HG03460 (cell line): Measurements from ENCODE around the gene NKG7.
A peak's percentile ranks its signal among the peaks of the same experiment; 100 is the strongest.
"Not testable (repeated sequence)": the region's sequence is repeated elsewhere in the genome, so short reads cannot be mapped to it uniquely, and the experiment has no call there.

ENCODE experiments used
- ATAC-seq: cut with Tn5 transposase; IDR thresholded peaks from one replicate; pipeline ENCODE4 v1.9.1; 2021; ENCODE audit not compliant: unreplicated experiment

NKG7 gene, protein sequence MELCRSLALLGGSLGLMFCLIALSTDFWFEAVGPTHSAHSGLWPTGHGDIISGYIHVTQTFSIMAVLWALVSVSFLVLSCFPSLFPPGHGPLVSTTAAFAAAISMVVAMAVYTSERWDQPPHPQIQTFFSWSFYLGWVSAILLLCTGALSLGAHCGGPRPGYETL

DNA sequence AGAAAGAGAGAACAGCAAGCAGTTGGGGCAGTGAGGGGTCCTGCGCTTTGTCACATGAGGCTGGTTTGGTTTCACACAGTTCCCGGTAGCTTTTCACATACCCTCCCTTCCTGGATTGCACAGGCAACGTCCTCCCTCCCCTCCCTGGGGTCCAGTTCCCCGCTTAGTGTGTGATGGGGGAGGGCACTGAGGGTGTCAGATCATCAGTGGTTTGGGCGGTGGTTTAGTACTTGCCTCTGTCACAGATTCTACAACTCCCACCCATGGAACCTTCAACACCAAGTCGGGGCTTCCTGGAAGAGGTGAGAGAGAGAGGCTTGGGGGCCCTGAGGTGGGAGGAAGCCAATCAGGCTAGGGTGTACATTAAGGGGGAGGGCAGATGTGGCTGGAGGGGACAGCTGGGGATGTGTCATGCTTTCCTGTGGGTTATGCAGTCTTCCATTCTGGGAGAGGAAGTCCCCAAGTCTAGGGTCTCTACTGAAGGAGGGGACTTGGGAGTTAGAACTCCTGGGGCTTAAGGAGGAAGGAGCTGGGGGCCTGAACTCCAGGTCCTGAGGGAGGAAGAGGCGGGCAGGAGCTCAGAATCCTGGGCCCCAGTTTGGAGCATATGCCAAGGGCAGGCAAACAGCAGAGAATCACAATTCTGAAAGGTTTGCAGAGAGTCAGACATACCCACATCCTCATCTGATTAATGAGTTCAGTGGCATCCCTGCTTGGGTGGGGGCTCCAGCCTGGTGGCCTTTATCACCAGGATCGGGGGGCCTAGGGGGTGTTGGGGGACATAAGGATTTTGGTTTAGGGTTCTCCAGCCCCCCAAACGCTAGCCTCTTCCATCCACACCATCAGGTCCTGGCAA is at the start of gene NKG7:
Gene NKG7, minus strand, starts transcription at position 6 of the 856 bp plus-strand sequence. CDS start 119 bp downstream, outside the sequence.
- ATAC-seq = peak; percentile 52

DNA sequence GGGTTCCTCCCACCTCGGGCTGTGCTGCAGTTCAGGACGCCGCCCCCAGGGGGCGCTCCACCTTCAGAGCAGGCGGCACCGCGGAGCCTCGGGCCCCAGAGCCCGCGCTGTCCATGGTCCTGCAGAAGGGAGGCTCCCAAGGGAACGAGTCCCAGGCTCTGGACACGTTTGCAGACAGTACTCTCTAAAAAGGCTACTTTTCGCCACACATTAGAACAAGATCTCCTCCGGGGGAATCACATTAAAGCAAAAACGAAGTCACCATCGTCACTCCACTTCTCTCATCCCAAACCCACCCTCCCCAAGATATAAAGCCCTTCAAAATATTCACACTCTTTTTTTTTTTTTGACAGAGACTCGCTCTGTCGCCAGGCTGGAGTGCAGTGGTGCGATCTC is 49.6 kb upstream of the NKG7 start:
- no peak for ATAC-seq

DNA sequence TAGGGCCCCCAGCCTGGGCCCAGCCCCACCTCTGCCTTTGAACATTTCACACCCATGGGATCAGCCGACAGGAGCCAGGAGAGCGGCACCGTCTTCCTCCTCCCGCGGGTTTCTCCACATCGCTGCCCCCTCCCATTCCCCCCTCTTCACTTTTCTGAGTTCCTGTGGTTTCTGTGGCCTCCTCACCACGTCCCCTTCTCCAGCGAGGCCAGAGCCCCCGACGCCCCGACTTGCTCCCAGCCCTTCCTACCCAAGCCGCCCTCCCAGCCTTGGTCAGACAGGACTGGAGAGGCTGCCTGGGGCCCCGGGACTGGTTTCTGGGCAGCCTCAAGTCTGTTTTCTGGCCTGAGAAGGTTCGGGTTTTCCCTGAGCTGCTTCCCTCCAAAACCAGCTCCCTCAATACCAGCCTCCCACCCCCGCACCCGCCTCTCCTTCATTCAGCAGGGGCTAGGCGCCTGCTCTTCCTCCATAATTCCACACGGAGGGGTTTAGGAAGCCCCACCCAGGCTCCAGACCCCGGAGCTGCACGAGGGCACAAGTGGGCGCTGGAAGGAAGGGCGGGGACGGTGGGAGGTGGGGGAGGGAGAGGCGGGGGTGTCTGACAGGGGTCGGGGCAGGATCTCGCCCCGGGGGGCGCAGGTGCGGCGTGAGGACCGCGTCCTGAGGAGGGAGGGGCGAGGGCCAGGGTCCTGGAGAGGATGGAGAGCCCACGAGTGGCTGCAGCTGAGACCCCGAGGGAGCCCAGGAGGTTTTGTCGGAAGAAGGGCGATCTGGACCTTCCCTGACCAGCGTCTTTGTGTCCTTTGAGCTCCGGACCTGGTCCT is 49.0 kb upstream of the NKG7 start:
- ATAC-seq = no peak

DNA sequence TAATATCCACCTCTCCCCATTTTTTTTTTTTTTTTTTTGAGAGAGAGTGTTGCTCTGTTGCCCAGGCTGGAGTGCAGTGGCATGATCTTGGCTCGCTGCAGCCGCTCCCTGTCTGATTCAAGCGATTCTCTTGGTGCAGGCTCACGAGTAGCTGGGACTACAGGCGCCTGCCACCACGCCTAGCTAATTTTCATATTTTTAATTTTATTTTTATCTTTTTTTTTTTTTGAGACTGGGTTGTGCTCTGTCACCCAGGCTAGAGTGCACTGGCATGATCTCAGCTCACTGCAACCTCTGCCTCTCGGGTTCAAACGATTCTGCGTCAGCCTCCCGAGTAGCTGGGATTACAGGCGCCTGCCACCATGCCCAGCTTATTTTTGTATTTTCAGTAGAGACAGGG is 48.1 kb upstream of the NKG7 start:
- ATAC-seq = not testable (repeated sequence)

DNA sequence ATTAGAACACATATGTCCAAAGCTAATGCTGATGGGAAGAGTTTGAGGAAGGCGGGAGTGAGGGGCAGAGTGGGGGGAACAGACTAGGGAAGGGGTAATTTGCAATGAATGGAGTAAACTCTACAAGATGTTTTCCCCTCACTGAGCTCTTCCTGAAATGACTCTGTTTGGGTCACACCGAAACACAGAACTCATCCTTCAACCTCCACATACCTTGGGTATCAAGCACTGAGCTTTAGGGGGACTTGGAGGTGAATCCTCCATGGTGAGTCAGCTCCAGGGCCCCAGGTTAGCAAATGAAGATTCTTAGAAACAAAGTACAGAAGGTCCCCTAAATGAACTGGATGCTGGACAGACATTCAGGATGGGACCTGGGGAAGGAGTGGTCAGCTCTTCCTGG is 46.3 kb upstream of the NKG7 start:
- ATAC-seq = no peak

DNA sequence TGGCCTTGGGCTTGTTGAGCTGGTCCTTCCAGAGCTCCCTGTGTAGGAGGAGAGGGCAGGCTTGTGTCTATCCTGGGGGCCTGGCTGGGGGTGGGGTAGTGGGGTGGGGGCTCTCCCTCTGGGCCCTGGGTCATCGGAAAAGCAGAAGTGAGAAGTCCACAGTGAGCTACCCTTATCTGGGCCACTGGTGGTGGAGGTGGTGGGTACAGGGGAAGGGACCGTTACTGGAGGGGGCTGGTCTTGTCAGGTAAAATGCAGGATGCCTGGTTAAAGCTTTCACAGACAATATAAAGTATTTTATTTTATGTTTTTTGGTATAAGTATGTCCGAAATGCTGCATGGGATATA is 45.3 kb upstream of the NKG7 start:
- peak; percentile 46 for ATAC-seq

DNA sequence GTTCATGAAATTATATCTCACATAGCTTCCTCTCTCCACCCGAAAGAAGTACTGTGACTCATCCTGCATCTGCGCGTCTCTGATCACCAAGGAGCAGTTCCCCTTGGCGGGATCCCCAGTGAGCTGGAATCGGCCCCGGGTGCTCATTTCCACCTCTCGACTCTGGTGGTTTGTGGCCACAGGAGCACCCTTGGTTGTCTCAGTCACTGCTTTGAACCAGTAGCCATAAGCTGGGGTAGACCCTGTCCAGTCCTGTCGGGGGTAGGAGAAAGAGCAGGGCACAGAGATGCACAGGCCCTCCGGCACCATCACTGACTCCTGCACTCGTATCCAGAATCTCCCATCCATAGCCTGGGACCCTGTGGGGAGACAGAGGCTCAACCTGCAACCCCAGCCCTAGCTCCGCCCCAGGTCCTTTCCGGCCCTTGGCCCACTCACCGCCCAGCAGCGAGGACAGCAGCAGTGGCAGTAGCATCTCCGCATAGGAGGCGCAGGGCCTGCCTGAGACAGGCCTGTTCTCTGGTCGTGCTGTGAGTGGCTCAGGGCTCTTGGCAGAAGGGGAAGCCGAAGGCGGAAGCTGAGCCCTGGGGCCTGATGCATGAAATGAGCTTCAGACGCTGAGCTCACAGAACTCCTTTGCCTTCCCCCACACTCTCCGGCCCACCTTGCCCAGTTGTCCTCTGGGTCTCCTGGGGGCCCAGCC is 44.8 kb upstream of the NKG7 start, which contains the start of gene SIGLEC10:
Gene SIGLEC10, minus strand, starts transcription at position 536 of the 703 bp plus-strand sequence. Its CDS starts 61 bp downstream, at position 475.
- ATAC-seq = peak; percentile 65

DNA sequence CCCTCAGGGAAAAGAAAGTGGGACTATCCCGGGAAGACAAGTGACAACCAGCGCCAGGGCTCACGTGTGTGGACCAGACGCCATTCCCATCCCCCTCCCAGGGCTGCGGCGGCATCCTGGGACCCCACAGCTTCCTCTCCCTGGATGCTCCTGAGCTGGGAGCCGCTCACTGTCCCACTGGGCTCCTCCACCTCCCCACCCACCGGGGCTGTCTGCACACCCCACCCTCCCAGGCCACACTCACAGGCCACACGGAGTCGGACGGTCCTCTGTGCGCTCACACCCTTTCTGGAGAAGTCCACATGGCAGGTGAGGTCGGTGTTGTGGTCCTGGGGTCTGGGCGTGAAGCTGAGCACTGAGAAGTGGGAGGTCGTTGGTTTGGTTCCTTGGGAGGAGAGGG is 44.0 kb upstream of the NKG7 start:
- ATAC-seq = not testable (repeated sequence)

DNA sequence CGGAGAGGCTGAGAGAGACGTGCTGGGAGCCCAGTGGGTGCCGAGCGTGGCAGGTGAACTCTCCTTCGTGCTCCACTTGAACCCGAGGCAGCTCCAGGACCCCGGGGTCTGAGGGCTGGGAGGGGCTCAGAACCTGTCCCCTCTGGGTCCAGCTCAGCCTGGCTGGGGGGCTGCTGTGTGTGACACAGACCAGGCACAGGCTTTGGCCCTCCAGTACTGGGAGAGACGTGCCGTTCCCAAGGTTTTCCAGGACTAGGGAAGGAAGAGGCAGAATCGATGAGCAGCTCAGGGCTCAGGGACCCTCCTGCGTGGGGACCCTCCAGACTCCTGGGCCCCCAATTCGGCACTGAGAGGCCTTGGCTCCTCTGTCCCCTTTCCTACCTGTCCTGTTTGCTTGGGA is 42.7 kb upstream of the NKG7 start:
- no peak for ATAC-seq

DNA sequence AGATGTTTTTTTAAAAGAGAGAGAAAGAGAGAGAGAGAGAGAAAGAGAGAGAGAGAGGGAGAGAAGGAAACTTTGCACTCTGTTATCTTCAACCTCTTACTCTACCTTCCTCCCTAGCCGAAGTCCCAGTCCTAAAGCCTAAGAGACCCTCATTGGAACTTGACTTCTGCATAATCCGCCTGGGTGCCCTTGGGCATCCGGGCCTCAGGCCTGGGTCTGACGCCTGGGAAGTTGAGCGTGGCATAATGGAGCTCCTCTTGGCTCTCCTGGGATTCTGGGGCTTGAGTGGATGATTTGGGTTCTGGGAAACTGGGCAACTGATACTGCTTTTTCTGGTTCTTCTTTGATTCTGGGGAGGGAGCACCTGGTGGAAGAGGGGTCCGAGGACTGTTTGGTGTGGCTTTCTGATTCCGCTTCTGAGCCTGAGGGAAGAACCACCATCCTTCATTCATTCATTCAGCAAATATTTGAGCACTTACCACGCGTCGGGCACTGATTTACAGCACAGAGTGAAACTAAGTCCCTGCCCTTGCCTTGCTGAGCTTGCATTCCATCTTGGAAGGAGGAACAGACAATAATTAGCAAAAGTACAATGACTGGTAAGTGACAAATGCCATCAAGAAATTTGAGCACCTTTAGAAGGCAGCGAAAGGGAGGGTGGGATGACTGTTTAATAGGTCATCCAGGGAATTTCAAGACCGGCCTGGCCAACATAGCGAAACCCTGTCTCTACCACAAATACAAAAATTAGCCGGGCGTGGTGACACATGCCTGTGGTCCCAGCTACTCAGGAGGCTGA is 38.7 kb upstream of the NKG7 start:
- ATAC-seq = no peak

DNA sequence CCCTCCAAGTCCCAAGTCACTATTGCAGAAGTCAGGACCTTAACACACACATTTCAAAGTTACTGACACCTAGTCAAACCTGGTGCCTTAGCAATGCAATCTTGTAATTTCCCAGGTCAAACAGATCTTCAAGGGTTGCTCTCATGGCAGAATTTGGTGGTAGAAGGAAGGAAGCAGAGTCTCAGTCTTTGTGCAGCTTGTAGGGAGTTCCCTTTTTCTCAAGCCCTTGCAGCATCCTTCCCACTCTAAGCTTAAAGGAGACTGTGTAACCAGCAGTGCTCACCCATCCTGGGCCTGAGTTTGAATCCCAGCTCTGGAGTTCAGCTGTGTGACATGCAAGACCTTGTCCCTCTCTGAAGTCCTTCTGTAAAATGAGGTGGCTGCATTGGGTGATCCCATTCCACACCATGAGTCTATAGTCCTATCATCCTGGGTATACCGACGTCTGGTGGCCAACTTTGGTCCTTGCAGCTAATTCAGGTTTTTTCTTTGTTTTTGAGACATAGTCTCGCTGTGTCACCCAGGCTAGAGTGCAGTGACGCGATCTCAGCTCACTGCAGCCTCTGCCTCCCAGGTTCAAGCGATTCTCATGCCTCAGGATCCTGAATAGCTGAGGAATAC is 35.2 kb upstream of the NKG7 start:
- ATAC-seq = no peak

DNA sequence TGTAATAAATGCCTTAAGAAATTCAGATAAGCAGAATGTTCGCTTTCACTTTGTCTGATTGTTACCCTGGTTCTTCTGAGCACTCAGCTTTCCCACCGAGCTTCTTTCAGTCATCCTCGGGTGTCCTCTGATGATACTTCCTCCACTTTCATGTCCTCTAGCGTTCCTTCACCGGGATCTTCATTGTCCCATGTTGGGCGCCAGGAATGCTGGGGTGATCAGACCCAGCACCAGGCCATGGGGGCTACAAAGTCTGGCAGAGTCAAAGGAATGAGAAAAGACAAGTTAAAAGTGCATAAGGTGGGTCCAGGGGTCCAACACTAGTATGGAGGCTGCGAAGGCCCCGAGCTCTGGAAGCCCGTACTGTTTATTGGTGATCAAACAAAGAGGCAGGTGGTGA is 29.7 kb upstream of the NKG7 start:
- ATAC-seq = no peak

DNA sequence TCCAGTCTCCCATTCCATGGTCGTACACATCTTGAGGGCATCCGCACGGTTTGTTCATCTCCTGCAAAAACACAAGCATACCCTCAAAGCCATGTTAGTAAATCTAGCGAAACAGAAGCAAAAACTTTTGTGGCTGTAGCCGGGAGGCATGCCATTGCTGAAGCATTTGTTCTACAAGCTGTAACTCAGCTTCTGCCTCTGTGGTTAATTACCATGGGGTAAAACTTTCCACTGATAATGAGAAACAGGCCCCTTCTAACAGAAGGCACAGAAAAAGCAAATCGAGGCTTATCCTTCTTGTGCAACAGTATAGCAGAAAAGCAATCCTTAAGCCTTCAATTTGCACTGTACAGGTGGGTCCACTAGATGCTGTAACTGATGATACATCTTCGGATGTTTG is 27.5 kb upstream of the NKG7 start:
- not testable (repeated sequence) for ATAC-seq

DNA sequence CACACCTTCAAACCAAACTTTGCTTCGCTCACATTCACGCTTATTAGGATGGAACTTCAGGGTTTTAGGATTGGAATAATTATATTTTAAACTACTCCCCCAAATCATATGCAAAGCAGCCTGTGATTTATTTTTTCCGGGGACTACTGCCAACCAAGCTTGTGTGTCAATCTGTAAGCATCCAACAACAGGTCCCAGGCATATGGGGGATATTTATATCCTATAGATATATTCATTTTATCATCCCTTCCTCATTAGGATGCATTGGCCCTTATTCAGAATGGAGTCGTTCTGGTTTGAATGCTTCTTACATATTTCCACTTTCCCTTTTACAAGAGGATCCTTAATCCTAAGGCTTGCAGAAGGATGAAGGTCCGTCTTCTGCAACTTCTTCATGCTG is 26.8 kb upstream of the NKG7 start:
- no peak for ATAC-seq

DNA sequence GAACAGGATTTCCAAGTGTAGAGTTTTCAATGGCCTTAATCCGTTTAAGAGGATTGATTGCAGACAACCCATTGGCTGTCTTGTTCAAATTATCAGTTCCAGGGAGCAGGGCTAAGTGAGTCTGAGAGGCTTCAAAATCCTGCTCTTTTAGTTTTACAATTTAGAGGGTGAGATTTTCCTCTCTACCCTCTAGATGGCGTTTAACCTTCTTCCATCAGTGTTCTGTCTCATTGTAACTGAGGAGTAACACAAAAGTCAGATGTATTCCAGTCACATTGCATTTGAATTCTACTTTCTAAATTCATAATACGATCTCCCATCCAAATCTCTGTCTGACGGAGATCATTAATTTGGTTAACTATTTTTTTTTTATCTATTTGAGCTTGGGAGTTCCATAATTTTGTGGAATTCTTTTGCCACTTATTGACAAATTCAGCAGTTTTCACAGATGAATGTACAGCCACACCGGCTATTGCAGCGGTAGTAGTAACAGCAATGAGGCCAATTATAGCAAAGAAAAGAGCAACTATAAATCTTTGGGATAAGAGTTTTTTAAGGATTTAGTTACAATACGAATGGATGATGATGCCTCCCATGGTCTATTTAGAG is 25.7 kb upstream of the NKG7 start:
- no peak for ATAC-seq

DNA sequence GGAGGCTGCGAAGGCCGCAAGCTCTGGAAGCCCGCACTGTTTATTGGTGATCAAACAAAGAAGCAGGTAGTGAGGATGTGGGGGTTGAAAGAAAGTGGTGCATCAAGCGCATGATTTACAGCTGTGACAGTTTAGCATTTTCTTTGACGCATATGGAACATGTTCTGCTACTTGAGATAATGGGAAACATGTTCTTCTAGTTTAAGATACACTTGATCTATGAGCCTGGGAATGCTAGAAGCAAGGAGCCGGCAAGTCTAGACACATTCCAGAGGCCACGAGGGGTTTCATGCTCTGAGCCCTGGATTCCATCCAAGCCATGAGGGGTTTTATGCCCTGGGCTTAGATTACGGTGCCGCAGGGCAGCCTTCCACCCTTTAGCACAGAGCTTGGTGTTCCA is 25.0 kb upstream of the NKG7 start:
- not testable (repeated sequence) for ATAC-seq

DNA sequence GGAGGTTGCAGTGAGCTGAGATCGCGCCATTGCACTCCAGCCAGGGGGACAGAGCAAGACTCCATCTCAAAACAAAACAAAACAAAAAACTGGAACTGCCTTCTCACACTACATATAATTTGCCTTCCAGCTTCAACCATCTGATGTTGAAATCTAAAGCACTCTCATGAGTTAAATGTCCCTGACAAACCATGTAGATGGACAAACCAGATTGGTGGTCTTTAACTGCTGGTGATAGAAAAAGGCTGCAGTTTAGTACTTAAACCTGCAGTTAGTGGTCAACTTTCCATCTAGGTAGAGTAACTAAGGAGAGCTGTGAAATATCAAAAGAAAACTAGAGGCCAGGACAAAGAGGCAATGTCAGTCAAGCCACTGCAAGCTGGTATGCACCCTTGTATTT is 23.7 kb upstream of the NKG7 start:
- ATAC-seq = no peak

DNA sequence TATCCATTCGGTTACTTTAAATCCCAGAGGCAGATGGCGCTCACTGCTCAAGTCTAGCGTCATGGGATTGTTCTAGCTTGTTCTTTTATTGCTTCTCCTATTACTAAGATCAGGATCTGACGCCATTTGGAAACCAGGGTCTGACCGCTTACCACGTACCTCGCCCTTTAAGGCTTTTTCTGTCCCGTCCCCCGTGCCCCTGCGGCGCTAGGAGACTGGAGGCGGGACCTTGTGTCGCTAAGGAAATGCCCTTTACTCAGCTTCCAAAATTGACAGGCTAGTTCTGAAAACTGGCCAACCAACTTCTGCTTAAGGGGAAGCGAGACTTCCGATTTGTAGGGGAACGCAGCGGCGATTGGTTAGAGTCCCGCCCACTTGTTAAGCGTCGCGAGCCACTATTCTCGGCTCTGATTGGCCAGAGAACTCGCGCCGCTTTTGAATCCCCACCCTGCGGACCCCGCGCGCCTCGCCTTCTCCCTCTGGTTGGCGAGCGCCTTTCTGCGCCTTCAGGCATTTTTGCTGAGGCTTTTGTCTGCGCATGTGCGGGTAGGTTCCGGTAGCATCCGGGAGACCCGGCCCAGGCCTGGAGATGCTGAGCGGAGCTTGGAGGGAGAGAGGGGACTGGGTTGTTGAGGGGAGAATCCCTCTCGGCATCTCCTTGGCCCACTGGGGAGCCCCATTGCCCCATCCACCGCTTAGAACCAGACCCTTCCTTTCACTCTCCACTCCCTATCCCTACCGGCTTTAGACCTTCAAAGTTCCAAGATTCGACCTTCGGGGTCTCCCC is 21.8 kb upstream of the NKG7 start:
- ATAC-seq = peak; percentile 84

DNA sequence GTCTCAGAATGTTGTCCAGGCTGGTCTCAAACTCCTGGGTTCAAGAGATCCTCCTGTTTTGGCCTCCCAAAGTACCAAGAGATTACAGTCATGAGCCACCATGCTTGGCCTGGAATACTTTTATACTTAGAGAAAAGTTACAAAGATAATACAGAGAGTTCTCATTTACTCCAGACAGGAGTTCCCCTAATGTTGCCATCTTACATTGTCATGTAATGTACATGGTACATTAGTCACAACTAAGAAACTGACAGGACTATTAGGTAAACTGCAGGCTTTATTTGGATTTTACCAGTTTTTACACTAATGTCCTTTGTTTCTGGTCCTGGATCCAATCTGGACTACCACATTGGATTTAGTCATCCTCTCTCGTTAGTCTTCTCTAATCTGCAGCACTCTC is 20.2 kb upstream of the NKG7 start:
- no peak for ATAC-seq
